GM12873 (cell line): ENCODE measurements around the gene AP3B1.

Experiments
- CTCF ChIP-seq: IDR thresholded peaks from 2 replicates; pipeline ENCODE4 v1.5.1; 2012; ENCODE audit warnings: low read depth, mild to moderate bottlenecking, moderate library complexity, low read length, control low read depth; ENCODE audit not compliant: insufficient read depth; ENCODE audit errors: missing control alignments

Gene AP3B1

GRCh38 chr5:78108564-78108963, 185.9 kb downstream of the AP3B1 start:
- TF ChIP-seq CTCF: no peak

GRCh38 chr5:78103232-78103918, 191.1 kb downstream of the AP3B1 start:
- no peak for TF ChIP-seq CTCF

- no peak for TF ChIP-seq CTCF
These were observed 192.0 kb downstream of the AP3B1 start for GRCh38 chr5:78102500-78102899.

- TF ChIP-seq CTCF: no peak
These were observed 199.4 kb downstream of the AP3B1 start for GRCh38 chr5:78095125-78095524.

- no peak for TF ChIP-seq CTCF
These were observed 204.5 kb downstream of the AP3B1 start for GRCh38 chr5:78090002-78090401.

GRCh38 chr5:78078858-78079257, 215.6 kb downstream of the AP3B1 start:
- no peak for TF ChIP-seq CTCF

GRCh38 chr5:78077369-78078068, 217.0 kb downstream of the AP3B1 start:
- TF ChIP-seq CTCF: no peak
